ENCODE data around the gene ANO9.

DNA sequence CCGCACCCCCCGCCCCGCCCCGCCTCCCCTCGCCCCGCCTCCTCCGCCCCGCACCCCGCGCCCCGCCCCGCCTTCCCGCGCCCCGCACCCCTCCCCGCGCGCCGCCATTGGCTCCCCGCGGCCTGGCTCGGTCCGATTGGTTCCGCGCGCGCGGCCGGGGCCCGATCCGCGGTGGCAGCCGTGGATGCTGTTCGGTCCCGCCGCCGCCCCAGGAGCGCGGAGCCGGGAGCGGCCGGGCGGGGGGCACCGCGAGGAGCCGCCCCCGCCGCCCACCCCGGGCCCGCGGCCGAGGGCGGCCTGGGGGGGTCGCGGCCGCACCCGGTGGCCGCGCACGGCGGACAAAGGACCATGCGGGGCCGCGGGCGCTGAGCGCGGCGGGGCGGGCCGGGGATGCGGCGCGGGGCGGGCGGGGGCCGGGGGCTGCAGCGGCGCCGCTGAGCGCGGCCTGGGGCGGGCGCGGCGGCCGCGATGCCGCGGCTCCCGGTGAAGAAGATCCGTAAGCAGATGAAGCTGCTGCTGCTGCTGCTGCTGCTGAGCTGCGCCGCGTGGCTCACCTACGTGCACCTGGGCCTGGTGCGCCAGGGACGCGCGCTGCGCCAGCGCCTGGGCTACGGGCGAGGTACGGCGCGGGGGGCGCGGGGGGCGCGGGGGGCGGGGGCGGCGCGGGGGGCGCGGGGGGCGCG, 72.3 kb downstream of the ANO9 start, which contains the start of gene B4GALNT4:
- no peak for TF ChIP-seq CTCF (IDR thresholded peaks at IDR 0.05)
- TF ChIP-seq POLR2A (IDR thresholded peaks at IDR 0.05): no peak
- TF ChIP-seq EP300 (IDR thresholded peaks at IDR 0.05): no peak
